Measurements from ENCODE around the gene SLC25A29.

SLC25A29 gene

DNA sequence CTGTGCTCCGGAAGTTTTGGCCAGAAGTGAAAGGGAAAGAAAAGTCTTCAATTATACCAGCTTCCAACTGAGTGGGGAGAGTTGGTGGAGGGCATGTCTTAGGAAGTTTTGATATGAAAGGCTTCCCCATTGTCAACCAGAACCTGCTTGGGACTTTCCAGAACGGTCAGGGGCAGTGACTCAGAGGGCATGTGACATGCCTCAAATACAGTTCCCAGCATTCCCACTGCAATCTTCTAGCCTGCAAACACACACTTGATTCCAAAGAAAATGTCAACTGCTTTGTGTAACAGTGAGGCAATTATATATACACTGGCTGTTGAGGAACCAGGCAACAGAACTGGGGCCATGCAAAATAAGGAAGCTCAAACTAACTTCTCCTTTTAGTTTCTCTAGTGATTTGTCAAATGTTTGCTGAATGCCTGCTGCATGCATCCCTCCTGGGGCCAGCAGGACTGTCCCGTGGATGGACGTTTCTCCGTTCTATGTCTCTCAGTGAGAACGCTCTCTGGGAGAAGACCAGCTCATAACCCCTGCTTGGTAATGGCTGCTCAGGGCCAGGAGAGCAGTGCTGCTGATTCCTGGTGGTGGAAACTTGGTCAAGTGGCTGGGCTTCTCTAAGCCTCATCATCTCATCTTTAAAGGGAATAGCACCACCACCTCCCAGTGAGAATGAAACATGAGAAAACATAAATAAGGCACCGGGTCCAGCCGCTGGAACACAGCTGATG is 35.2 kb upstream of the SLC25A29 start:
- 92% methylated on average over 8 of the region's 8 CpGs for WGBS
- Histone ChIP-seq H3K9ac (ENCODE audit: low read depth, low read length) (no peak overlapping the region), H3K4me3 (ENCODE audit: low read length) (no peak overlapping the region)

GRCh38 chr14:100340423-100340813 is 34.2 kb upstream of the SLC25A29 start:
- H3K27ac ChIP-seq (ENCODE audit: low read depth, low read length), result no peak overlapping the region
- no peak overlapping the region for H3K9ac ChIP-seq (ENCODE audit: low read depth, low read length)

More for the DNA sequence above, 35.2 kb upstream of the SLC25A29 start:
- H3K36me3 ChIP-seq (ENCODE audit: insufficient read depth, low read length), result peaks cover 67% of the 10 kb centered on the region
- H3K9me3 ChIP-seq (ENCODE audit: insufficient read depth, low read depth, low read length), result no peaks in the 10 kb centered on the region
- no peak overlapping the region for H3K27ac ChIP-seq (ENCODE audit: low read depth, low read length)
- H3K27me3 ChIP-seq (ENCODE audit: insufficient read depth, low read length), result no peaks in the 10 kb centered on the region
- no peaks in the 10 kb centered on the region for H3K4me1 ChIP-seq (ENCODE audit: insufficient read depth, low read length)

GRCh38 chr14:100339766-100340422 is 33.6 kb upstream of the SLC25A29 start:
- Histone ChIP-seq H3K9me3 (ENCODE audit: insufficient read depth, low read depth, low read length) (no peaks in the 10 kb centered on the region), H3K4me1 (ENCODE audit: insufficient read depth, low read length) (no peaks in the 10 kb centered on the region), H3K9ac (ENCODE audit: low read depth, low read length) (no peak overlapping the region), H3K4me3 (ENCODE audit: low read length) (no peak overlapping the region), H3K27ac (ENCODE audit: low read depth, low read length) (no peak overlapping the region), H3K36me3 (ENCODE audit: insufficient read depth, low read length) (peaks cover 68% of the 10 kb centered on the region), H3K27me3 (ENCODE audit: insufficient read depth, low read length) (no peaks in the 10 kb centered on the region)
- 97% methylated on average over 6 of the region's 6 CpGs for WGBS

More at GRCh38 chr14:100340423-100340813, 34.2 kb upstream of the SLC25A29 start:
- Histone ChIP-seq H3K27me3 (ENCODE audit: insufficient read depth, low read length) (no peaks in the 10 kb centered on the region), H3K9me3 (ENCODE audit: insufficient read depth, low read depth, low read length) (no peaks in the 10 kb centered on the region), H3K36me3 (ENCODE audit: insufficient read depth, low read length) (peaks cover 65% of the 10 kb centered on the region), H3K4me3 (ENCODE audit: low read length) (no peak overlapping the region), H3K4me1 (ENCODE audit: insufficient read depth, low read length) (no peaks in the 10 kb centered on the region)
- 78% methylated on average over 6 of the region's 6 CpGs for WGBS

- H3K9me3 ChIP-seq (ENCODE audit: insufficient read depth, low read depth, low read length), result no peaks in the 10 kb centered on the region
- no peak overlapping the region for H3K4me3 ChIP-seq (ENCODE audit: low read length)
- H3K4me1 ChIP-seq (ENCODE audit: insufficient read depth, low read length), result no peaks in the 10 kb centered on the region
- H3K9ac ChIP-seq (ENCODE audit: low read depth, low read length), result no peak overlapping the region
- H3K27me3 ChIP-seq (ENCODE audit: insufficient read depth, low read length), result no peaks in the 10 kb centered on the region
- 95% methylated on average over 17 of the region's 18 CpGs for WGBS
- peaks cover 71% of the 10 kb centered on the region for H3K36me3 ChIP-seq (ENCODE audit: insufficient read depth, low read length)
- H3K27ac ChIP-seq (ENCODE audit: low read depth, low read length), result no peak overlapping the region
Measured at GRCh38 chr14:100336618-100337530, 30.6 kb upstream of the SLC25A29 start.

DNA sequence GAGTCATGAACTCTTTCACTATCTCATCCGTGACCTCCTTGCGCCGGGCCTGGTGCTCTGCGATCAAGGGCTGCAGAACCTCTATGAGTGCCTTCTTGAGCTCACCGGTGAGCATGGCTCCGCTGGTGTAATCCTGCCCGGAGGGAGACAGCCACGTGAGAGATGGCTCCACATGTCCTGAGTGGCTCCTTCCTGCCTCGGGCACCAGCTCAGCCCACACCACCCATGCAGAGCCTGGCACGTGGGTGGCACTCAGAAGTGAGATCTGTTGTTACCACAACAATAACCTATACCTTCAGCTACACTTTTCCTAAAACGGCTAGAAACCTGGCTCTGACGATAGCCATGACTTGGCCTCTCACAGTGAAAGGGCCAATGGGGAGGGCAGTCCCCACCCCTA is 28.7 kb upstream of the SLC25A29 start:
- H3K4me1 ChIP-seq (ENCODE audit: insufficient read depth, low read length), result no peaks in the 10 kb centered on the region
- H3K9me3 ChIP-seq (ENCODE audit: insufficient read depth, low read depth, low read length), result no peaks in the 10 kb centered on the region
- peaks cover 53% of the 10 kb centered on the region for H3K36me3 ChIP-seq (ENCODE audit: insufficient read depth, low read length)
- no peak overlapping the region for H3K9ac ChIP-seq (ENCODE audit: low read depth, low read length)
- H3K27me3 ChIP-seq (ENCODE audit: insufficient read depth, low read length), result no peaks in the 10 kb centered on the region
- H3K27ac ChIP-seq (ENCODE audit: low read depth, low read length), result no peak overlapping the region
- H3K4me3 ChIP-seq (ENCODE audit: low read length), result no peak overlapping the region
- 95% methylated on average over 12 of the region's 12 CpGs for WGBS

DNA sequence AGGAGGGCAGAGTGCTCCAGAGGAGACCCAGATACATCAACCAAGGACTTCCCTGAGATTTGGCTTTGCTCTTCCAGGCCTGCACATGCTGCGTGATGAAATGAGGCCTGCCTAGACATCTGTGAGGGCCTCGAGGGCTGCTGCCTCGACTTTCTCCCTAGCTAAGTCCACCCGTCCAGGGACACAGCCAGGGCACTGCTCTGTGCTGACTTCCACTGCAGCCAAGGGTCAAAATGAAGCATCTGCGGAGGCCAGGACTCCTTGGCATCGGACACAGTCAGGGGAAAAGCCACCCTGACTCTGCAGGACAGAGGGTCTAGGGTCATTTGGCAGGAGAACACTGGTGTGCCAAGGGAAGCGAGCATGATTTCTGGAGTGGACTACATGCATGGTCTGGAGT is 27.6 kb upstream of the SLC25A29 start:
- no peaks in the 10 kb centered on the region for H3K9me3 ChIP-seq (ENCODE audit: insufficient read depth, low read depth, low read length)
- H3K36me3 ChIP-seq (ENCODE audit: insufficient read depth, low read length), result peaks cover 45% of the 10 kb centered on the region
- no peaks in the 10 kb centered on the region for H3K27me3 ChIP-seq (ENCODE audit: insufficient read depth, low read length)
- WGBS, result 93% methylated on average over 7 of the region's 7 CpGs
- H3K9ac ChIP-seq (ENCODE audit: low read depth, low read length), result no peak overlapping the region
- H3K4me3 ChIP-seq (ENCODE audit: low read length), result no peak overlapping the region
- no peaks in the 10 kb centered on the region for H3K4me1 ChIP-seq (ENCODE audit: insufficient read depth, low read length)
- H3K27ac ChIP-seq (ENCODE audit: low read depth, low read length), result no peak overlapping the region

DNA sequence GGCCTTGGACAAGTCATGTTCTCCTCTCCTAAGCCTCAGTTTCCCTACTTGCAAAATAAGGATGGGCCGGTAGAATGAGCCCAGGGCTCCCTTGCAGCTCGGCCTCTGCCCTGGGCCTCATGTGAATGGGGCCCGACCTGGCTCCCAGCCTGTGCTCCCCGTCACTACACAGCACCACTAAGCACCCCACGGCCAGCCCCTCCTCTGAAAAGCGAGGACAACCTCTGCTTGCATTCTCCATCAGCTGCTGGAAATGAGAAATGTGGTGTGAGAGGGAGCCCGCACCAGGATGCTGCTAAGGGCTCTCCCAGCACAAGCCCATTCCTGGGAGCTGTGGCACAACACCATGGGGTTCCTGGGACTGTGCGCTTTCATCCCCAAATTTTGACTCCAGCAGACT is 27.1 kb upstream of the SLC25A29 start:
- no peak overlapping the region for H3K27ac ChIP-seq (ENCODE audit: low read depth, low read length)
- H3K36me3 ChIP-seq (ENCODE audit: insufficient read depth, low read length), result peaks cover 44% of the 10 kb centered on the region
- H3K9me3 ChIP-seq (ENCODE audit: insufficient read depth, low read depth, low read length), result no peaks in the 10 kb centered on the region
- H3K27me3 ChIP-seq (ENCODE audit: insufficient read depth, low read length), result no peaks in the 10 kb centered on the region
- no peak overlapping the region for H3K4me3 ChIP-seq (ENCODE audit: low read length)
- no peaks in the 10 kb centered on the region for H3K4me1 ChIP-seq (ENCODE audit: insufficient read depth, low read length)
- WGBS, result 95% methylated on average over 8 of the region's 8 CpGs
- no peak overlapping the region for H3K9ac ChIP-seq (ENCODE audit: low read depth, low read length)

DNA sequence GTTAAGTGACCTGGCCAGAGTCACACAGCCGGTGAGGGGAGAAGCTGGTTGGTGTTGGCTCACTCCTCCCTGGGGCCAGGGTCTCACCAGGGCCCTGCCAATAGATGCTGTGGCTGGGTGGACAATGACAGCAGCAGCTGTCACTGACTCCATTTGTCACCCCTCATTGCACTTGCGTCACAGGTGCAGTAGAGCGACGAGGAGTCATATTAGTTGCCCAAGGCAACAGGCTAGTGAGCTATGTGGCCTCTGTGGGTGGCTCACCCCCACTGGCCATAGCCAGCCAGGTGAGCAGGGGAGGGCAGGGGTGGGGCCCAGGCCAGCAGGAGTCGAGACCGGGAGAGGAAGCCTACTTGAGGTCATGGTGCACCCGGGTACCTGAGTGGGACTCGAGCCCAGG is 26.6 kb upstream of the SLC25A29 start:
- no peaks in the 10 kb centered on the region for H3K27me3 ChIP-seq (ENCODE audit: insufficient read depth, low read length)
- no peaks in the 10 kb centered on the region for H3K9me3 ChIP-seq (ENCODE audit: insufficient read depth, low read depth, low read length)
- H3K9ac ChIP-seq (ENCODE audit: low read depth, low read length), result no peak overlapping the region
- peaks cover 39% of the 10 kb centered on the region for H3K36me3 ChIP-seq (ENCODE audit: insufficient read depth, low read length)
- H3K27ac ChIP-seq (ENCODE audit: low read depth, low read length), result no peak overlapping the region
- no peak overlapping the region for H3K4me3 ChIP-seq (ENCODE audit: low read length)
- H3K4me1 ChIP-seq (ENCODE audit: insufficient read depth, low read length), result no peaks in the 10 kb centered on the region
- 82% methylated on average over 8 of the region's 8 CpGs for WGBS

DNA sequence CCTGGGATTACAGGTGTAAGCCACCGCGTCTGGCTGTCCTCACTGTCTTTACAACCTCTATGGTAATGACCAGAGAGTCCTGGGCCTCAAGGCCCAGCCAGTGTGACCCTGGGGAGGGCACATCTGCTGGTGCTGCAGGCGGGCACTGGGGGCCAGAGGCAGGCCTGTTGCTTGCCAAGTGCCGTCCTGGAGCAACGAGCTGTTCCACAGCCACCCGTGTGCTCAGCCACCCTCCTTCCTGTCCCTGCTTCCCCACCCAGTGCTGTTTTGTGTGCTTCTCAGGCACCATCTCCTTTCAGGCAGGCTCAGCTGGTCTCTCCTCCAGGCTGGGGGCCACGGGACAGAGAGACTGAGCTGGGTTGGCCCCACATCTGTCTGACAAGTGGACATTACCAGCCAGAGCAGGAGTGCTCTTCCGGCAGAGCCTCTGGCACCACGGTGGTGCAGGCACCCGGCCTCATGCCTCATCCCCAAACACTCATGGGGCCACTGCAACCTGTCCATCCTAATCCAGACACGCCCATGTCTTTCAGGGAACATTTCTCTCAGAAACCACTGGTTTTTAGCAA is 25.9 kb upstream of the SLC25A29 start:
- H3K9me3 ChIP-seq (ENCODE audit: insufficient read depth, low read depth, low read length), result no peaks in the 10 kb centered on the region
- 91% methylated on average over 11 of the region's 11 CpGs for WGBS
- H3K36me3 ChIP-seq (ENCODE audit: insufficient read depth, low read length), result peaks cover 34% of the 10 kb centered on the region
- no peaks in the 10 kb centered on the region for H3K27me3 ChIP-seq (ENCODE audit: insufficient read depth, low read length)
- H3K9ac ChIP-seq (ENCODE audit: low read depth, low read length), result no peak overlapping the region
- no peak overlapping the region for H3K27ac ChIP-seq (ENCODE audit: low read depth, low read length)
- H3K4me1 ChIP-seq (ENCODE audit: insufficient read depth, low read length), result no peaks in the 10 kb centered on the region
- H3K4me3 ChIP-seq (ENCODE audit: low read length), result no peak overlapping the region

- H3K9ac ChIP-seq (ENCODE audit: low read depth, low read length), result no peak overlapping the region
- no peaks in the 10 kb centered on the region for H3K27me3 ChIP-seq (ENCODE audit: insufficient read depth, low read length)
- peaks cover 19% of the 10 kb centered on the region for H3K36me3 ChIP-seq (ENCODE audit: insufficient read depth, low read length)
- 84% methylated on average over 13 of the region's 13 CpGs for WGBS
- H3K4me1 ChIP-seq (ENCODE audit: insufficient read depth, low read length), result no peaks in the 10 kb centered on the region
- no peak overlapping the region for H3K27ac ChIP-seq (ENCODE audit: low read depth, low read length)
- no peaks in the 10 kb centered on the region for H3K9me3 ChIP-seq (ENCODE audit: insufficient read depth, low read depth, low read length)
- no peak overlapping the region for H3K4me3 ChIP-seq (ENCODE audit: low read length)
Measured at GRCh38 chr14:100330388-100330931, 24.2 kb upstream of the SLC25A29 start.

All from HUES64 (cell line).